Lung (tissue), 12 donors: ENCODE measurements around the gene ZNF827. TPM values are rescaled to one million over a fixed set of nuclear protein-coding genes. Genes with fewer than 3 reads are reported as not detected.

ENCODE experiments used
- ATAC-seq: fragments of 200-7000 bp; cut with Tn5 transposase; one replicate; pipeline ENCODE4 v1.9.1; 2020; ENCODE audit warnings: moderate number of reproducible peaks; ENCODE audit not compliant: insufficient read depth, low FRiP score
- DNase-seq, 3 donors: peaks; one replicate each; pipeline ENCODE4 v3.0.0-alpha.2; 2013 to 2017
- H3K27ac ChIP-seq, 2 donors: one replicate each; pipeline ENCODE4 v1.5.1; 2013; ENCODE audit warnings: mild to moderate bottlenecking in 2 of 2, moderate library complexity in 2 of 2, control low read depth in 1 of 2, inconsistent platforms in 1 of 2, low read depth in 1 of 2, low read length in 1 of 2
- H3K27me3 ChIP-seq, 3 donors: one replicate each; pipeline ENCODE4 v1.5.1; 2013; ENCODE audit warnings: low read length in 2 of 3; ENCODE audit not compliant: control insufficient read depth in 3 of 3, insufficient read depth in 3 of 3
- H3K36me3 ChIP-seq, 4 donors: one replicate each; pipeline ENCODE4 v1.5.1; 2013; ENCODE audit warnings: low read length in 4 of 4, mild to moderate bottlenecking in 1 of 4, moderate library complexity in 1 of 4; ENCODE audit not compliant: control insufficient read depth in 4 of 4, insufficient read depth in 4 of 4
- H3K4me1 ChIP-seq, 5 donors: one replicate each; pipeline ENCODE4 v1.5.1; 2013; ENCODE audit warnings: low read length in 5 of 5, mild to moderate bottlenecking in 2 of 5, moderate library complexity in 1 of 5; ENCODE audit not compliant: control insufficient read depth in 5 of 5, insufficient read depth in 5 of 5
- H3K4me3 ChIP-seq: one replicate; pipeline ENCODE4 v1.5.1; 2013; ENCODE audit warnings: mild to moderate bottlenecking, control low read depth, moderate library complexity
- H3K9ac ChIP-seq, 2 donors: one replicate each; pipeline ENCODE4 v1.5.1; 2013; ENCODE audit warnings: low read length in 2 of 2, control low read depth in 1 of 2; ENCODE audit not compliant: insufficient read depth in 1 of 2
- H3K9me3 ChIP-seq, 4 donors: one replicate each; pipeline ENCODE4 v1.5.1; 2013; ENCODE audit warnings: low read length in 3 of 4, mild to moderate bottlenecking in 1 of 4, moderate library complexity in 1 of 4; ENCODE audit not compliant: control insufficient read depth in 4 of 4, insufficient read depth in 3 of 4
- CTCF ChIP-seq: IDR thresholded peaks from 2 replicates; pipeline ENCODE4 v1.5.1; 2012; ENCODE audit warnings: mild to moderate bottlenecking; ENCODE audit errors: control extremely low read depth, extremely low read depth
- WGBS, 2 donors: extraction: QIAGEN DNeasy Blood & Tissue Kit; methylation state at CpG; one replicate each; pipeline ENCODE4 v1.1.7; 2013; 5-methylcytosine and 5-hydroxymethylcytosine counted together
- polyA plus RNA-seq, 2 donors: library from polyadenylated mRNA; stranded (reverse); fragments of 200-250 nt; gene quantifications; one replicate each; pipeline ENCODE4 v1.2.1, GENCODE V29; 2013
- total RNA-seq, 2 donors: library from RNA; depleted of rRNA in 1 of 2; stranded (reverse); fragments of >200 nt in 1 of 2; gene quantifications; one replicate each; pipeline ENCODE4 v1.2.1, GENCODE V29; 2014 to 2021
- donor health status: control.
- donor health status: control.
- donor health status: Bipolar disorder and iron deficiency.
- donor health status: healthy.
- donor health status: DM: yes; HTN: yes; CAD: no.

Gene ZNF827
- total and polyA plus RNA-seq, 4 donors = 2.7 to 27.4 (median 8.2) TPM

- no peaks in the 10 kb centered on the region for H3K27me3 ChIP-seq
- H3K4me1 ChIP-seq = peaks cover 0 to 8% (median 1%) of the 10 kb centered on the region in 5 donors
- ATAC-seq (no peak), DNase-seq (no peak)
- H3K27ac ChIP-seq = no peak overlapping the region
- H3K9me3 ChIP-seq = no peaks in the 10 kb centered on the region
- H3K9ac ChIP-seq = no peak overlapping the region
- H3K36me3 ChIP-seq = peaks cover 0 to 9% (median 2%) of the 10 kb centered on the region in 4 donors
- TF ChIP-seq CTCF = no peak
- H3K4me3 ChIP-seq = no peak overlapping the region
Observed at GRCh38 chr4:145871209-145871608, 67.4 kb downstream of the ZNF827 start.

GRCh38 chr4:145870155-145871020 lies 68.2 kb downstream of the ZNF827 start:
- Histone ChIP-seq H3K27me3 (no peaks in the 10 kb centered on the region), H3K36me3 (peaks cover 0 to 5% (median 2%) of the 10 kb centered on the region in 4 donors), H3K4me1 (peaks cover 0 to 8% (median 1%) of the 10 kb centered on the region in 5 donors), H3K9me3 (no peaks in the 10 kb centered on the region), H3K4me3 (no peak overlapping the region), H3K27ac (peak overlapping the region in 1 of 2 donors; percentile 71), H3K9ac (no peak overlapping the region)
- DNase-seq (peak; percentile 25 to 50 (median 34)), ATAC-seq (no peak)
- TF ChIP-seq CTCF = no peak
- 58 to 63% methylated on average over 9 of the region's 9 CpGs for WGBS, 2 donors

GRCh38 chr4:145868637-145869409 lies 69.8 kb downstream of the ZNF827 start:
- 37 to 39% methylated on average over 1 of the region's 1 CpG for WGBS, 2 donors
- H3K27me3 ChIP-seq = no peaks in the 10 kb centered on the region
- H3K9me3 ChIP-seq = no peaks in the 10 kb centered on the region
- no peak for DNase-seq
- peaks cover 0 to 8% (median 1%) of the 10 kb centered on the region in 5 donors for H3K4me1 ChIP-seq
- no peak overlapping the region for H3K27ac ChIP-seq
- no peak for TF ChIP-seq CTCF
- no peak overlapping the region for H3K4me3 ChIP-seq
- peaks cover 0 to 5% (median 2%) of the 10 kb centered on the region in 4 donors for H3K36me3 ChIP-seq
- ATAC-seq = no peak
- no peak overlapping the region for H3K9ac ChIP-seq
